ENCODE results near the gene KIF3A.

- TF ChIP-seq ZC3H10 (CRISPR knock-in tag; IDR thresholded peaks at IDR 0.05) (no peak), ISL1 (CRISPR knock-in tag; IDR thresholded peaks at IDR 0.05) (no peak), ZNF8 (CRISPR knock-in tag; IDR thresholded peaks at IDR 0.05) (no peak), CSRNP3 (CRISPR knock-in tag; IDR thresholded peaks at IDR 0.05) (no peak), ZFP30 (CRISPR knock-in tag; IDR thresholded peaks at IDR 0.05) (no peak), BACH2 (CRISPR knock-in tag; IDR thresholded peaks at IDR 0.05; ENCODE audit: borderline replicate concordance) (no peak), ZFP3 (CRISPR knock-in tag; IDR thresholded peaks at IDR 0.05) (no peak), TSHZ2 (CRISPR knock-in tag; IDR thresholded peaks at IDR 0.05) (no peak), PATZ1 (CRISPR knock-in tag; IDR thresholded peaks at IDR 0.05; ENCODE audit: borderline replicate concordance) (no peak), TOX (CRISPR knock-in tag; IDR thresholded peaks at IDR 0.05; ENCODE audit: borderline replicate concordance) (no peak)
Observed at GRCh38 chr5:132768485-132768868, 31.1 kb upstream of the KIF3A start.

Measured in SK-N-SH treated with all-trans-retinoic acid at 6 μM for 48 hours (cell line).